GM21367 (cell line): ENCODE measurements around the gene GSTM5.
"Not testable (repeated sequence)": the region's sequence is repeated elsewhere in the genome, so short reads cannot be mapped to it uniquely, and the experiment has no call there.

Source experiments
- ATAC-seq: cut with Tn5 transposase; IDR thresholded peaks from one replicate; pipeline ENCODE4 v1.9.1; 2021; ENCODE audit not compliant: unreplicated experiment

GSTM5 gene

GRCh38 chr1:109726728-109727373, 14.8 kb downstream of the GSTM5 start:
- no peak for ATAC-seq

DNA sequence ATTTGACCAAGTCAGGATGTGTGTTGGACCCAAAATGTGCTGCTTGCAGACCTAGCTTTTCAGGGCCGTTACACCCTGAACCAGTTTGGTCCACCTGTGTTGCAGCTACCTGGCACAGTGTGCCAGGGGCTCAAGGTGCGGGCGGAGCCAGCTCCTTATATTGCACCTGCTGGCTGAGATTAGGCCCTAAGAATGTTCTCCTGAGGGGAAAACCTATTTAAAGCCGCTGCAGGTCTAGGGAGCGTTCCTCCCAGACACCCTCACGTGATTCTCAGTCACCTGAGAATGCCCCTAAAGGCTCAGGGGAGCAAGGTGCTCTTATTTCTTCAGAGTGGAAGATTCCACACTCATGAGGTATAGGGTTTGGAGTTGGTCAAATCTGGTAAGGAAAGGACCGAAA, 16.8 kb downstream of the GSTM5 start:
- no peak for ATAC-seq

DNA sequence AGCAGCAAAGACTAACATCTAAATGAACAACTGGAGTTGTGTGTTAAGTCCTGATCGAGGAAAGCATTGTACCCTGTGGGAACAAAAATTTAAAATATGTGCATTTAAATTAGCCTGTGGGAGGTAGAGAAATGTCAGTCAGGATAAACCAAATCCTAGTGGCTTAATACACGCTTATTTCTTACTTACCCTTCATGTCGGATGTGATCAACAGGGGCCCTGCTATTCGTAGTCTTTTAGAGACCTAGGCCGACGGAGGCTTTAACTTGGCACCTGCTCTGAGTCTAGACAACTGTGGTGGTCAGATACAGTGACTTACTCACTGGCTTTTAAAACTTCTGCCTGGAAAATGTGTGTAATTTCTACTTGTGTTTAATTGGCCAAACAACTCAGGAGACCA, 18.6 kb downstream of the GSTM5 start:
- ATAC-seq: no peak

DNA sequence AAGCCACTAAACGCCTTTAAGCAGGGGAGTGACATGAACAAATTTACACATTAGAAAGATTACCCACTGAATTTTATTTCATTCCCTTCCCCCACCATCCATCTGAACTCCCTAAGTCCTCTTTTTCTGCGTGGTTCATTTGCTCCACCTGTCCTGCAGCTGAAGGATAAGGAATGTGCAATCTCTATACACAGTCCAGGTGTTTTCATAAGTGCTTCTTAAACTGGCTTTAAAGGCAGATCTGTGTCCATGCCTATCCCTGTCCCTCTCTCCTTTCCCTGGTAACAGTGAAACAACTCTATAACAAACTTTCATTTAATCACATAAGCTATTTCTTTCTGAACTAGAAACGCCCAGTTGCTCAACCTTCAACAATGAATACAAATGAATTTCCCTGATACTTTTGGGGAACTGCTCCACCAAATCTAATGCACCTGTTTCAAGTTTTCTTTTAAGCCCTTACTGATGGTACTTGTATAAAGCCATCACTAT, 20.4 kb downstream of the GSTM5 start:
- ATAC-seq: no peak

- ATAC-seq: no peak
Measured at GRCh38 chr1:109733236-109733870, 21.3 kb downstream of the GSTM5 start.

- ATAC-seq: no peak
Measured at GRCh38 chr1:109739738-109740614, 27.9 kb downstream of the GSTM5 start.

- no peak for ATAC-seq
Measured at GRCh38 chr1:109740615-109741373, 28.7 kb downstream of the GSTM5 start, which contains the start of gene GSTM3. TSS of gene GSTM3 (minus strand) at chr1:109741038. CDS start at chr1:109740287, 751 bp downstream.

DNA sequence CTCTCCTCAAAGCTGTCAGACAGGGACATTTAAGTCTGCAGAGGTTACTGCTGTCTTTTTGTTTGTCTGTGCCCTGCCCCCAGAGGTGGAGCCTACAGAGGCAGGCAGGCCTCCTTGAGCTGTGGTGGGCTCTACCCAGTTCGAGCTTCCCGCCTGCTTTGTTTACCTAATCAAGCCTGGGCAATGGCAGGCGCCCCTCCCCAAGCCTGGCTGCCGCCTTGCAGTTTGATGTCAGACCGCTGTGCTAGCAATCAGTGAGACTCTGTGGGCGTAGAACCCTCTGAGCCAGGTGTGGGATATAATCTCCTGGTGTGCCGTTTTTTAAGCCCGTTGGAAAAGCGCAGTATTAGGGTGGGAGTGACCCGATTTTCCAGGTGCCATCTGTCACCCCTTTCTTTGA, 36.3 kb downstream of the GSTM5 start:
- not testable (repeated sequence) for ATAC-seq

GRCh38 chr1:109749221-109749620, 37.2 kb downstream of the GSTM5 start:
- ATAC-seq: no peak

DNA sequence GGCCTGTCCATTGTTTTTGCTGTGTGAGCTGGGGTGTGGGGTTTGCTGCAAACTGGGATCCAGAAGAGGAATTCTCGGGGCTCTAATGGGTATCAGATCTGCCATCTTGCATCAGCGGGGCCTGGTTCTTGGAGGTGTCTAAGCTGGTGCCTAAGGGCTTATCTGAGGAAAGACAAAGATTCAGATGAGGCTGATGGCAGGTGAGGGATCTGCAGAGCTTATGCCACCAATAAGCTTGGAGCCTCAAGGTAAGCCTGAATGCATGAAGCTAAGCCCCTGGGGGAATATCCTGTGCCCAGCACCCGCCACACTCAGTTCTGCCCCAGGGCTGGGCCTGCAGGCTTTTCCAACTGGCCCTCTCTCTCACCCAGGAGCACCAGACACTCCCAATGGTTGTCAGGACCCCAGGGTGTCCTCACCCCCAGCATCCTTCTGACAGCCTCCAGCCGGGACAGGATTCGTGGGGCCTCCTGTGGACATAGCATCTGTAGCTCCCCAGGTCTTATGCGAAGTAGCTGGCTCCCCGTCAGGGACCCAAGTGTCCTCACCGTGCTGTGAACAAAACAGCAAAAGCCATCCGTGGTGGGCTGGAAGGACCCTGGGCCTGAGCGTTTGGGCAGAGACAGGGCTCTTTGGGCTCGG, 38.3 kb downstream of the GSTM5 start:
- ATAC-seq: no peak

DNA sequence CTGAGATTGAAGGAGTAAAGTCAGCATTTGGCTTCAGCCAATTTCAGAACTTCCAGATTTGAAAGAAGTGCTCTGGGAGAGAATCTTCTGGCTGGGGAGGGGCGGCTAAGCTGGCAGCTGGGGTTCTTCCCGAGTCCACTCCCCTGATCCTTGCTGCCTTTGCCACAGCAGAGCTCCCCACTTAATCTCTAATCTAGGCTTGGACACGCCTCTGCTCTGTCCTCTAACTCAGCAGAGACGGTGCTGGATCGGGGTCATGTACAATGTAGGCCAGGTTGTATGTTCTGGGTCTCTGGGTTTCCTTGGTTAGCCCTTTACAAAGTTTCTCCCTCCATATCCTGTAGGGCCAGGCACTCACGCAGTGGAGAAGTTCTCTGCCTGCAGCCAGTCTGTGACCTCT, 38.9 kb downstream of the GSTM5 start:
- no peak for ATAC-seq

- no peak for ATAC-seq
Measured at GRCh38 chr1:109751531-109752260, 39.6 kb downstream of the GSTM5 start.

- no peak for ATAC-seq
Measured at GRCh38 chr1:109754738-109755137, 42.7 kb downstream of the GSTM5 start.

DNA sequence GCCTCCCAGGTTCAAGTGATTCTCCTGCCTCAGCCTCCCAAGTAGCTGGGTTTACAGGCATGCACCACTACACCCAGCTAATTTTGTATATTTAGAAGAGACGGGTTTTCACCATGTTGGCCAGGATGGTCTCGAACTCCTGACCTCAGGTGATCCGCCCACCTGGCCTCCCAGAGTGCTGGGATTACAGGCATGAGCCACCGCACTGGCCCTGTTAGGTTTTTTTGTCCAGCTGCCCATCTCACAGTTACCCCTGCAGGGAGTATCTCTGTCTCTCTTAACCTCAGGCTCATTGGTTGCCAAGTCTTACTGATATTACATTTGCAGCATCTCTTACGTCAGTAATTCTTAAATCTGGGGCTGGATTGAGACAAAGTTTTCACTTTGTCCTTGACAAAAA, 44.3 kb downstream of the GSTM5 start:
- not testable (repeated sequence) for ATAC-seq

GRCh38 chr1:109756848-109757521, 44.9 kb downstream of the GSTM5 start:
- no peak for ATAC-seq

DNA sequence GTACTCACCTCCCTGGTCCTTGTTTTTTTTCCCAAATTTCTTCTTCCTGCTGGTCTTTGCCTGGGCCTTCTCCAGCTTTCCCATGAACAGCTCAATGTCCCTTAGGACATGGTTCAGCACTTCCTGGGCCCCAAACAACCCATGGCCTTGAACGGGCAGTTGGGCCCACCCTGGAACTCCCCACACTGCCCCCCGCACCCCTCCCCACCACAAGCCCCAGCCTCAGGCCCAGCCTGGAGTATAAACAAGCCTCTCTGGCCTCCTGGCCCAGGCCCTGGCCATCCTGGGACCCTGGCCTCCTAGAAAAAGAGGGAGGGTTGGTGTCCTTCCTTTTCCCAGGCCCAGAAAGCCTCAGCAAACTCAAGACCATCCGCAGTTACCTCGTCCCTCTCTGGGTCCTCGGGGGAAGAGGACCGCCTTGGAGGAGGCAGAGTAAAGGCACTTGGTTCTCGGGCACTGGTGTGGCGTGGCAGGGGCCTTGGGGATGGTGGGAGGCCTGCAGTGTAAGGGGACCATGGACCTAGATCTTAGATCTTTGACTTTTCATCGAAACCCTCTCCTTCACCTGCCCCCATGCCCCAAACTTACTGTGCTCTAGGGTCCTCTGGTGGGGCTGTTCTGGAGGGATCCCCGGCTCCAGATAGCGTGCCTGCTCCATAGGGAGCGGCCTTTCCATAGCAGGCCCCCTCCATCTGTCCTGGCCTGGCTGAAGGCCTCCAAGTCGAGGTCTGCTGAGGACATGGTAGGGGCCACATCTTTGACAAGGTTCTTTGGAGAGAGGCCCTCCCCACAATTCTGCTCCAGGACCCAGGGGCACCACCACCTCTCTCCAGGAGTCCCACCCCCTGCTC, 46.1 kb downstream of the GSTM5 start:
- no peak for ATAC-seq

DNA sequence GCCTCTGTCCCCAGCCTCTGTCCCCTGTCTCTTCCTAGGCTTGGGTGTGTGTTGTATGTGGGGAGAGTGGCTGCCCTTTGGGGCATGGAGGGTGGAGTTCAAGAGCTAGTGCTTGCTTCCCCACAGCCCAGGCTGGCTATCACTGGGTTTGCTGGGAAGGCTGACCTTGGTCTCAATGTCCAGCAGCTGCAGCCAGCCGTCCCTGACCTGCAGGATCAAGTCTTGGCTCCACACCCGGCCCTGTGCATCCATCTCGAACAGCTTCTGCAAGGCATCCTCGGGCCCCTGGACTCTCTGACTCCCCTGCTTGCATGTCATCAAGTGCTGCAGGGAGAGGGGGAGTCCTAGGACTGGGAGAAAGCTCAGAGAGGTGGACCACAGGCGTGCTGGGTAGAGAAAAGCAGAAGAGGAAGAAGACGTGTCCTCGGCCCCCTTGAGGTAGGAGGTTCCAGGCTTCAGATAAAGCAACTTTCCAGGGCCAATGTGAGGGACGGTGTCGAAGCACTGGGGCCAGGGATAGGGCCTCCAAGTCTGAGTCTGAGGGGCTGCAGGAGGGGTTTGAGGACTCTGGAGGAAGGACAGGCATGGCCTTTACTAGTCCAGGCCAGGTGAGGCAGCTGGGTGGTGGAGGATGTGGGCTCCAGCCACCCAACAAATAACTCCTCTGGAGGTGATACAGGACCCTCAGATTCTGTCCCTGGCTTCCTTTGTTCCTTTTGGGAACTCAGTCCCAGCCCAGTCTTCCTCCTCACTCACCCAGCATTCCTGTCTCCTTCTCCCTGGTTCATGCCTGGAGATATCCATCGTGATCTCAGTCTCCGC, 47.7 kb downstream of the GSTM5 start:
- no peak for ATAC-seq
